HG02623 (cell line): ENCODE measurements around the gene INCA1.
"Not testable (repeated sequence)": the region's sequence is repeated elsewhere in the genome, so short reads cannot be mapped to it uniquely, and the experiment has no call there.

Experiments used
- ATAC-seq: cut with Tn5 transposase; IDR thresholded peaks from one replicate; pipeline ENCODE4 v1.9.1; 2021; ENCODE audit warnings: moderate library complexity; ENCODE audit not compliant: unreplicated experiment

INCA1 gene

GRCh38 chr17:4997302-4998026 is at the start of gene INCA1, which contains the start of gene KIF1C:
TSS of gene INCA1 (minus strand) at chr17:4997522. CDS start at chr17:4994437, 3,085 bp downstream.
TSS of gene KIF1C (plus strand) at chr17:4997950. CDS start at chr17:5000247, 2,297 bp downstream.
- peak; percentile 78 for ATAC-seq

- no peak for ATAC-seq
Observed at GRCh38 chr17:5045496-5045895, 48.2 kb upstream of the INCA1 start.

GRCh38 chr17:5044630-5045029 is 47.3 kb upstream of the INCA1 start:
- no peak for ATAC-seq

- ATAC-seq = no peak
Observed at GRCh38 chr17:5043524-5043923, 46.2 kb upstream of the INCA1 start.

GRCh38 chr17:5042157-5043022 is 45.1 kb upstream of the INCA1 start:
- ATAC-seq = no peak

GRCh38 chr17:5035315-5035714 is 38.0 kb upstream of the INCA1 start, which contains the start of gene SLC52A1:
TSS of gene SLC52A1 (minus strand) at chr17:5035426. CDS start at chr17:5034606, 820 bp downstream.
- no peak for ATAC-seq

- ATAC-seq = no peak
Observed at GRCh38 chr17:5034651-5035050, 37.3 kb upstream of the INCA1 start.

- ATAC-seq = no peak
Observed at GRCh38 chr17:5034063-5034462, 36.7 kb upstream of the INCA1 start.

GRCh38 chr17:5033352-5034015 is 36.2 kb upstream of the INCA1 start:
- no peak for ATAC-seq

- ATAC-seq = no peak
Observed at GRCh38 chr17:5032865-5033264, 35.5 kb upstream of the INCA1 start.

- ATAC-seq = no peak
Observed at GRCh38 chr17:5031365-5032082, 34.2 kb upstream of the INCA1 start.

- ATAC-seq = not testable (repeated sequence)
Observed at GRCh38 chr17:5030168-5030567, 32.8 kb upstream of the INCA1 start.

GRCh38 chr17:5027916-5028315 is 30.6 kb upstream of the INCA1 start:
- ATAC-seq = no peak

- no peak for ATAC-seq
Observed at GRCh38 chr17:5027299-5027698, 30.0 kb upstream of the INCA1 start.

GRCh38 chr17:5024604-5025003 is 27.3 kb upstream of the INCA1 start:
- ATAC-seq = no peak

GRCh38 chr17:5023588-5024147 is 26.3 kb upstream of the INCA1 start:
- ATAC-seq = no peak

GRCh38 chr17:5022171-5022711 is 24.9 kb upstream of the INCA1 start:
- no peak for ATAC-seq

- no peak for ATAC-seq
Observed at GRCh38 chr17:5020502-5021023, 23.2 kb upstream of the INCA1 start.

- ATAC-seq = no peak
Observed at GRCh38 chr17:5019475-5019956, 22.2 kb upstream of the INCA1 start.

GRCh38 chr17:5014357-5014756 is 17.0 kb upstream of the INCA1 start:
- no peak for ATAC-seq
